Body of pancreas (tissue), 4 donors: Measurements from ENCODE around the gene TUNAR.

Experiments
- POLR2A ChIP-seq, 3 donors: fragments of 450-650 bp; IDR thresholded peaks; one replicate each; pipeline ENCODE4 v1.6.1; 2016; ENCODE audit warnings: antibody characterized with exemption in 3 of 3, mild to moderate bottlenecking in 2 of 3
- TF ChIP-seq, protein P1 (sequence below), 7 experiments: fragments of 450-650 bp in 4 of 7; fragments of 200-600 bp in 3 of 7; sonication (generic) in 3 of 7; IDR thresholded peaks; one replicate each; pipeline ENCODE4 v1.5.1; 2016 to 2019; ENCODE audit warnings: antibody characterized with exemption in 7 of 7

DNA sequence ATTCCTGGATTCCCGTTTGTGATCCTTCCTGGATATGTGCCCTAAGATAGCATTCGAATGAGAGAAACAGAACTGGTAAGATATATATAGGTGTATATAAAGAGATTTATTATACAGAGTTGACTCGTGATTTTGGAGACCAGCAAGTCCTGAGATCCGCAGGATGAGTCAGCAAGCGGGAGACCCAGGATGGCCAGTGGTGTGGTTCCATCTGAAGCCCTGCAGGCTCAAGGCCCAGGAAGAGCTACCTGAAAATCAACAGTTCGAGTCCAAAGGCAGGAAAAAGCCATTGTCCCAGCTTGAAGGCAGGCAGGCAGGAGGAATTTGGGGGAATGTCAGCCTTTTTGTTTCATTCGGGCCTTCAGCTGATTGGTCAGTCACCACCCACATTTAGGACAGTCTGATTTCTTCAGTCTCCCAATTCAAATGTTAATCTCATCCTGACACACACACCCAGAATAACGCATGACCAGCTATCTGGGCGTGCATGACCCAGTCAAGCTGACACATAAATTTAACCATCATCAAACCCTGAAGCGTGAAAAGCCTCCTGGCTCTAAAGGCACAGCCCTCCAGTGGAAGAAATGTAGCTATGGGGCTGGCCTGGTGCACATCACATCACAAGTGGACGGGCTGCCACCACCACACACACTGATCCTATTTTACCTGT lies 44.3 kb downstream of the TUNAR start:
- TF ChIP-seq, protein P1, sequence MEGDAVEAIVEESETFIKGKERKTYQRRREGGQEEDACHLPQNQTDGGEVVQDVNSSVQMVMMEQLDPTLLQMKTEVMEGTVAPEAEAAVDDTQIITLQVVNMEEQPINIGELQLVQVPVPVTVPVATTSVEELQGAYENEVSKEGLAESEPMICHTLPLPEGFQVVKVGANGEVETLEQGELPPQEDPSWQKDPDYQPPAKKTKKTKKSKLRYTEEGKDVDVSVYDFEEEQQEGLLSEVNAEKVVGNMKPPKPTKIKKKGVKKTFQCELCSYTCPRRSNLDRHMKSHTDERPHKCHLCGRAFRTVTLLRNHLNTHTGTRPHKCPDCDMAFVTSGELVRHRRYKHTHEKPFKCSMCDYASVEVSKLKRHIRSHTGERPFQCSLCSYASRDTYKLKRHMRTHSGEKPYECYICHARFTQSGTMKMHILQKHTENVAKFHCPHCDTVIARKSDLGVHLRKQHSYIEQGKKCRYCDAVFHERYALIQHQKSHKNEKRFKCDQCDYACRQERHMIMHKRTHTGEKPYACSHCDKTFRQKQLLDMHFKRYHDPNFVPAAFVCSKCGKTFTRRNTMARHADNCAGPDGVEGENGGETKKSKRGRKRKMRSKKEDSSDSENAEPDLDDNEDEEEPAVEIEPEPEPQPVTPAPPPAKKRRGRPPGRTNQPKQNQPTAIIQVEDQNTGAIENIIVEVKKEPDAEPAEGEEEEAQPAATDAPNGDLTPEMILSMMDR (IDR thresholded peaks at IDR 0.05), result no peak
- no peak for TF ChIP-seq POLR2A (IDR thresholded peaks at IDR 0.05)
